GM20000 (cell line): Measurements from ENCODE around the gene ZPR1.

ENCODE experiments used
- DNase-seq: peaks from one replicate; pipeline ENCODE4 v3.0.0; 2012; ENCODE audit warnings: low spot score
- CTCF ChIP-seq: IDR thresholded peaks from 2 replicates; pipeline ENCODE4 v1.5.1; 2012; ENCODE audit warnings: mild to moderate bottlenecking, control low read depth; ENCODE audit errors: extremely low read depth, missing control alignments

The ZPR1 gene

GRCh38 chr11:116729501-116730240 is 58.2 kb downstream of the ZPR1 start:
- DNase-seq = no peak
- no peak for TF ChIP-seq CTCF

GRCh38 chr11:116727990-116728389 is 59.8 kb downstream of the ZPR1 start:
- no peak for DNase-seq

GRCh38 chr11:116725434-116726221 is 62.2 kb downstream of the ZPR1 start:
- no peak for TF ChIP-seq CTCF
- no peak for DNase-seq

More at GRCh38 chr11:116727990-116728389, 59.8 kb downstream of the ZPR1 start:
- no peak for TF ChIP-seq CTCF

- TF ChIP-seq CTCF = no peak
- no peak for DNase-seq
Measured at GRCh38 chr11:116724813-116725212, 63.0 kb downstream of the ZPR1 start.
